ENCODE data around the gene ITGA7.

Gene ITGA7

DNA sequence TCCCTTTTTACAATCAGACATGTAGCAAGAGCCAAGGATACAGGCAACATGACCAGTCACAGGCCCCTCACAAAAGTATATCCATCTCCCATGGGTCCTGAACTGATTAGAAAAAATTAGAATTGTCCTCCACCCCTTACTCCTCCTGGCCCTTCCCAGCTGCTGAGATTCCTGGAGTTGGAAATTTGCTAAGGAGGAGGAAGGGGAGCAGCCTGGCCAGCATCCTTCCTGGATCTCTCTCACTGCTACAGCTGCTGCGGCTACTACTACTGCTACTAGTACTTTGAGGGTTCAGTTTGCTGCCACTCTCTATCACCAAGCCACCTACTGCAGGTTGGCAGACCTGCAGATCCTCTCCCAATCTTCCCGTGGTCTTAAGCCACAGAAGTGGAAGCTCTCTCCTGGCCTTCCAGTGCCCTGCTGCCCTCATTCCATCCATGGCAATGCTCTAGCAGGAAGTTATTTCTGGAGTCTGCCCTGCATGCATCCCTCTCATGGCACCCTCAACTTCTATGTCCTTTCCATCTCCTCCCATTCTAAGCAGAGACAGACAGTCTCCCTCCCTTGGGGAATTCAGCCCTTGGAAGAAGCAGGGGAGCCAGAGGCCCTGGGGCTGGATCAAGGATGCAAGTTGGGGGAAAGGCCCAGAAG, 1.0 kb downstream of the ITGA7 start:
- TF ChIP-seq CTCF (conservative IDR thresholded peaks at IDR 0.05) (no peak), ZFX (IDR thresholded peaks at IDR 0.05) (no peak)
- no peak overlapping the region for H3K27ac ChIP-seq

DNA sequence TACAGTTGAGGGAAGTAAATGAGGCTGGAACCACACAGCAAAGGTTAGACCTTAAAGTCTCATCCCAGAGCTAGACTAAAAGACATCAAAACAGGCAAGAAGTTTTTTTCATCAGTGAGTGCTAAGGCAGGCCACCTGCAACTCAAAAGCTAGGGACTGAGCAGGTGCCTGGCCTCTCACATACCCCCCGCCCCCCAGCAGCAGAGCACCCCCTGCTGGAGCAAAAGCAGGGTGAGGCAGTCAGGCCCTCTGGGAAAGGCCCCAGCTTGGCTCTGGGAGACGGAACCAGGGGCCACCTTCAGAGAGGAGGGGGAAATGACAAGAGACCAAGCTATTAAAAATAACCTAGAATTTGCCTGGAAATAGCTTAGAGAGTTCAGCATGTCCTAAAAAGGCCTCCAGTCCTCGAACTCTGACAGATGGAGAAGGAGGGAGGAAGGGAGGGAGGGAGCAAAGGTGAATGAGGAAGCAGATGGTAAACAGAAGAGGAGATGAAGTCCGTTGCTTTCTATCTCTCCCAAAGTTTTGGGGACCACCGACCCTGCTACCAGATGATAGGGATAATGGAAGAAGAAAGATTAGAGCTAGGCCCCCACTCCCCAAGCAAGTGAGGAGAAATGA, 1.8 kb downstream of the ITGA7 start:
- H3K27ac ChIP-seq: no peak overlapping the region
- TF ChIP-seq ZFX (IDR thresholded peaks at IDR 0.05) (no peak), CTCF (conservative IDR thresholded peaks at IDR 0.05) (no peak; the same call in 1 of the 2 replicates)

- TF ChIP-seq ZFX (IDR thresholded peaks at IDR 0.05): no peak
- no peak for TF ChIP-seq CTCF (conservative IDR thresholded peaks at IDR 0.05)
- no peak overlapping the region for H3K27ac ChIP-seq
Measured at GRCh38 chr12:55704824-55705718, 2.6 kb downstream of the ITGA7 start.

DNA sequence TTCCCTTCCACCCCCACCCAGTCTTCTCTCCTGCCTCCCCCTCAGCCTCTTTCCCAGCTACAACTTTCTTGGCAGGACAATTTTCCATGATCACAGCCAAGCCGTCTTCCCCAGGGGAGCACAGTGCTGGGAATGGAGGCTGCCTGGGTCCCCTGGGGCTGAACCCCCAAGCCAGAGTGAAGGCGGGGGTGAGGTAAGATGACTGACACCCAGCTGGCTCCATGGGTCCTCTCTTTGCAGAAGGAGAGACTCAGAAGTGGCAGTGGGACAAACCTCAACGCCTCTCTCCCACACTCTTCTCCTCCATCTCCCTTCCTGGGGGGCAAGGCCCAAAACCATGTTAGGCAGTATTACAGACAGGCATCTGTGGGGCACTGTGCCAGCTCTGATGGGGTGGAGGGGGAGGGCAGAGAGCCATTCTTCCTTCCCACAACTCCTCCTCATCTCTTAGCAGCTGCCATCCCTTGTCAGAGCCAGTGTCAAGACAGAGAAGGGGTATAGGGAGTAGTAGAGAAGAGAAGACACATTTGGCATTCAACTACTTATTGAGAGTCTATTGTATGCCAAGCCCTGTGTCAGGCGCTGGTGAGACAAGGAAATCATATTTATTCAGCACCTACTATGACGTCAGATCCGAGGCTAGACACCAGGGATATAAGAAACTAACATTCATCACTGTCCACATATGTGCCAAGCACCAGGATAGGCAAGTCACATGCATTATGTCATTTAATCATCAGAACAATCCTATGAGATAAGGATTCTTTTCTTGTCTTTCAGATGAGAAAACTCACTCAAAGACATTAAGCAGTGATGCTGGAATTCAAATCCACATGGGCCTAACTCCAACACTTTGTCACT, 3.6 kb downstream of the ITGA7 start:
- no peak overlapping the region for H3K27ac ChIP-seq
- no peak for TF ChIP-seq ZFX (IDR thresholded peaks at IDR 0.05)
- no peak for TF ChIP-seq CTCF (conservative IDR thresholded peaks at IDR 0.05)

DNA sequence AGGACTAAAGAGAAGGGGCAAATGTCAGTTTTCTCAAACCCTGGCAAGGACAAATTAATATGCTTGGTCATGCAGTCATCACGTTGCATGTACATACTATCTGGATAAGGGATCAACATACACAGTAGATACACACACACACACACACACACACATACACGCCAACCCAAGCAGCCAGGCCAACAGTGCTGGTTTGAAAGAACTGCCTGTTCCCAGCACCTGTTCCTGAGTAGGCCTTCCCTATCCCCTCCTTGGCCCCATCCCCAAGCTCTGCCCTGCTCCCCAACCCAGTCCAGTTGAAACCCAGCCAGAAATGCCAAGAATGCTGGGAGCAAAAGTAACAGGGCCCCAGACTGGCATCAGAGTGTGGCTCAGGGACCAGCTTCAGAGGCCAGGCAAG, 4.4 kb downstream of the ITGA7 start:
- no peak for TF ChIP-seq ZFX (IDR thresholded peaks at IDR 0.05)
- TF ChIP-seq CTCF (conservative IDR thresholded peaks at IDR 0.05): no peak

DNA sequence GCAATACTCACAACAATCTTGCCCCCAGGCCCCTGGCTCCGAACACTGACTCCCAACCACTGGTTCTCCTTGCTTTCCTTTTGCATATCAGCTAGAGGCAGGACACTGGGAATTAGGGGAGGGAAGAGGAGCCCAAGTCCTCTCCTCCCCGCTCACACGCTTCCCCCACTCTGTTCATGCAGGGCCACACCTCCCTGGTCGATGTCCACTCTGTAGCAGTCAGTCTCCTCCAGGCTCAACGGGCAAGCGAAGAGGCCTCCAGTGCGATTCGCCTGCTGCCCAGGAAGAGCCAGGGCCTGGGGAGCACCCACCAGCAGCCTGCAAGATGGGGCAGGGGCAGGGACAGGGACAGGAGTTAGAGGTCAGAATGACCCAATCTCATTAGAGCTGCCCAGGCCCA, 4.8 kb downstream of the ITGA7 start:
- TF ChIP-seq CTCF (conservative IDR thresholded peaks at IDR 0.05) (no peak), ZFX (IDR thresholded peaks at IDR 0.05) (no peak)

More for the DNA sequence above, 4.4 kb downstream of the ITGA7 start:
- H3K27ac ChIP-seq: no peak overlapping the region

More for the DNA sequence above, 4.8 kb downstream of the ITGA7 start:
- no peak overlapping the region for H3K27ac ChIP-seq
